ENCODE results near the gene RAB11A.

GRCh38 chr15:65870889-65871533 lies 1.7 kb downstream of the RAB11A start:
- TF ChIP-seq CTCF (IDR thresholded peaks at IDR 0.05) (no peak), POLR2A (IDR thresholded peaks at IDR 0.05) (no peak), EP300 (IDR thresholded peaks at IDR 0.05) (no peak)
